A549 (cell line): Measurements from ENCODE around the gene PCDH18.

Experiments used
- CEBPB ChIP-seq, 2 experiments: fragments of >200 bp in 1 of 2; sonication (Bioruptor Twin) in 1 of 2; formaldehyde crosslinking in 1 of 2; IDR thresholded peaks; 2 replicates each; pipeline ENCODE4 v1.6.1; 2012 to 2016
- MYC ChIP-seq: IDR thresholded peaks from 2 replicates; pipeline ENCODE4 v1.6.1; 2012; ENCODE audit warnings: mild to moderate bottlenecking, inconsistent platforms, low read length, improper control_type of control experiment, borderline replicate concordance
- SREBF2 ChIP-seq: fragments of 450-650 bp; IDR thresholded peaks from 2 replicates; pipeline ENCODE4 v1.6.1; 2014; ENCODE audit warnings: mild to moderate bottlenecking, moderate library complexity
- ZNF302 ChIP-seq: fragments of 250-450 bp; sonication (Bioruptor Pico); IDR thresholded peaks from 2 replicates; pipeline ENCODE4 v1.9.0; 2021; ENCODE audit warnings: inconsistent platforms, mild to moderate bottlenecking, moderate library complexity
- ZSCAN20 ChIP-seq: fragments of 250-450 bp; sonication (Bioruptor Pico); IDR thresholded peaks from 2 replicates; pipeline ENCODE4 v1.8.0; 2022; ENCODE audit warnings: mild to moderate bottlenecking, moderate library complexity
- TF ChIP-seq, protein P1 (sequence below): fragments of >200 bp; sonication (Bioruptor Twin); formaldehyde crosslinking; IDR thresholded peaks from 3 replicates; pipeline ENCODE4 v1.5.1; 2016

DNA sequence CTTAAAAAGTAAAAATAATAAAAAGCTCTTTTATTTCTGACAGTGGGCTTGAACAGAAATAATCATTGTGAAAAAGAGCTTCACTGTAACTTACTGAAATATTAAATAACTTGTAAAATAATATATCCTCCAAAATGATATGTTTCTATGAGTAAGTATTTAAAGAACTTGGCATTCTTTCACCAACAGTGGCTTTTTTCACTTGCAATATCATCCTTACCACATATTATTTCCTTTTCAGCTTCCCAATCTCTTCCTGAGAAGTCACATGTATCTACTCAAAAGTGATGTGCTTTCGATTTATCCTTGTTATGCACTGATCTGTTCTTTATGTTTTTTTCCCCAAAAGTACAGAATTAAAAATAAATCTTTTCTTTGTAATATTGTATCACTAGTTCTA, 2.2 kb upstream of the PCDH18 start:
- TF ChIP-seq SREBF2 (no peak), MYC (no peak), CEBPB (IDR thresholded peaks at IDR 0.05) (no peak), ZNF302 (no peak), ZSCAN20 (CRISPR knock-in tag) (no peak)
- TF ChIP-seq, protein P1, sequence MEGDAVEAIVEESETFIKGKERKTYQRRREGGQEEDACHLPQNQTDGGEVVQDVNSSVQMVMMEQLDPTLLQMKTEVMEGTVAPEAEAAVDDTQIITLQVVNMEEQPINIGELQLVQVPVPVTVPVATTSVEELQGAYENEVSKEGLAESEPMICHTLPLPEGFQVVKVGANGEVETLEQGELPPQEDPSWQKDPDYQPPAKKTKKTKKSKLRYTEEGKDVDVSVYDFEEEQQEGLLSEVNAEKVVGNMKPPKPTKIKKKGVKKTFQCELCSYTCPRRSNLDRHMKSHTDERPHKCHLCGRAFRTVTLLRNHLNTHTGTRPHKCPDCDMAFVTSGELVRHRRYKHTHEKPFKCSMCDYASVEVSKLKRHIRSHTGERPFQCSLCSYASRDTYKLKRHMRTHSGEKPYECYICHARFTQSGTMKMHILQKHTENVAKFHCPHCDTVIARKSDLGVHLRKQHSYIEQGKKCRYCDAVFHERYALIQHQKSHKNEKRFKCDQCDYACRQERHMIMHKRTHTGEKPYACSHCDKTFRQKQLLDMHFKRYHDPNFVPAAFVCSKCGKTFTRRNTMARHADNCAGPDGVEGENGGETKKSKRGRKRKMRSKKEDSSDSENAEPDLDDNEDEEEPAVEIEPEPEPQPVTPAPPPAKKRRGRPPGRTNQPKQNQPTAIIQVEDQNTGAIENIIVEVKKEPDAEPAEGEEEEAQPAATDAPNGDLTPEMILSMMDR: no peak
